SU-DHL-6 (cell line): ENCODE results near the gene ANKRD44.

Experiments
- CTCF ChIP-seq: fragments of 200-600 bp; sonication (generic); IDR thresholded peaks from one replicate; pipeline ENCODE4 v1.5.1; 2017; ENCODE audit warnings: antibody characterized with exemption, mild to moderate bottlenecking, low read length, moderate library complexity; ENCODE audit not compliant: insufficient read depth, poor library complexity, severe bottlenecking
- EZH2phosphoT487 ChIP-seq: fragments of 200-600 bp; sonication (generic), shearing (Covaris generic); conservative IDR thresholded peaks from 2 replicates; pipeline ENCODE4 v1.6.1; 2018; ENCODE audit warnings: mild to moderate bottlenecking, antibody characterized with exemption, low read length, moderate library complexity, mixed read lengths

- TF ChIP-seq CTCF = no peak
- TF ChIP-seq EZH2phosphoT487 = no peak
Measured at GRCh38 chr2:197322143-197322542, 11.6 kb upstream of the ANKRD44 start.
